Esophagus muscularis mucosa (tissue), 3 donors: ENCODE measurements around the gene TAGLN.

Experiments used
- CTCF ChIP-seq, 3 experiments: fragments of 200-600 bp in 2 of 3; fragments of 450-650 bp in 1 of 3; sonication (generic) in 2 of 3; IDR thresholded peaks; one replicate each; pipeline ENCODE4 v1.5.1; 2017 to 2019; ENCODE audit warnings: antibody characterized with exemption in 3 of 3, mild to moderate bottlenecking in 2 of 3, moderate library complexity in 1 of 3
- POLR2A ChIP-seq: fragments of 450-650 bp; IDR thresholded peaks from one replicate; pipeline ENCODE4 v1.6.1; 2017; ENCODE audit warnings: antibody characterized with exemption, moderate library complexity, mild to moderate bottlenecking, low read depth
- POLR2AphosphoS5 ChIP-seq, 2 donors: sonication (generic); formaldehyde crosslinking; IDR thresholded peaks; one replicate each; pipeline ENCODE4 v1.6.1; 2017; ENCODE audit warnings: antibody characterized with exemption in 2 of 2

- TF ChIP-seq POLR2AphosphoS5 (IDR thresholded peaks at IDR 0.05): no peak
- no peak for TF ChIP-seq POLR2A
- no peak for TF ChIP-seq CTCF (IDR thresholded peaks at IDR 0.05)
Measured at GRCh38 chr11:117223741-117224689, 24.8 kb downstream of the TAGLN start.
